Measurements from ENCODE around the gene CCDC102A. TPM values are rescaled to one million over a fixed set of nuclear protein-coding genes. Genes with fewer than 3 reads are reported as not detected.

Gene CCDC102A
- total and polyA plus RNA-seq, 2 of the 13 experiments (the other 11 are each of a cell fraction or from before 2014, with no cell fraction given) = 2.1 to 2.8 TPM

- TF ChIP-seq NONO (IDR thresholded peaks at IDR 0.05) (no peak), NONO (CRISPR knock-in tag; conservative IDR thresholded peaks at IDR 0.05) (peak; percentile 97), THAP8 (CRISPR knock-in tag; IDR thresholded peaks at IDR 0.05; ENCODE audit: borderline replicate concordance) (0 out of 2 replicates have a peak, but pooled peaks have one; percentile 58), HNRNPH1 (optimal IDR thresholded peaks at IDR 0.05; ENCODE audit: low read depth, low read length) (no peak), SOX13 (IDR thresholded peaks at IDR 0.05) (0 out of 2 replicates have a peak, but pooled peaks have one; percentile 47), SOX13 (CRISPR knock-in tag; conservative IDR thresholded peaks at IDR 0.05 in 1 of 2, IDR thresholded peaks at IDR 0.05 in 1 of 2) (peak in 1 of 2 experiments; percentile 75; a peak in 2 of 4 replicates), FOSL2 (CRISPR knock-in tag; IDR thresholded peaks at IDR 0.05) (peak; percentile 78), ZNF446 (CRISPR knock-in tag; IDR thresholded peaks at IDR 0.05) (no peak), ZMYM3 (CRISPR knock-in tag; IDR thresholded peaks at IDR 0.05) (peak; percentile 81), ZNF296 (CRISPR knock-in tag; conservative IDR thresholded peaks at IDR 0.05) (0 out of 2 replicates have a peak, but pooled peaks have one; percentile 52), ZNF775 (CRISPR knock-in tag; IDR thresholded peaks at IDR 0.05; ENCODE audit: borderline replicate concordance) (no peak), MXD1 (CRISPR knock-in tag; IDR thresholded peaks at IDR 0.05) (peak; percentile 65), GABPA (IDR thresholded peaks at IDR 0.05; ENCODE audit: low read depth, low read length) (peak; percentile 95), GABPA (CRISPR knock-in tag; IDR thresholded peaks at IDR 0.05; ENCODE audit: low read depth) (peak; percentile 99), MXD3 (CRISPR knock-in tag; IDR thresholded peaks at IDR 0.05) (peak; percentile 92), SAFB2 (CRISPR knock-in tag; IDR thresholded peaks at IDR 0.05; ENCODE audit: borderline replicate concordance, low read depth) (peak; percentile 95), CENPBD1 (CRISPR knock-in tag; IDR thresholded peaks at IDR 0.05; ENCODE audit: borderline replicate concordance, low read depth) (no peak), STAT5B (CRISPR knock-in tag; IDR thresholded peaks at IDR 0.05) (peak; percentile 87; the same call in 1 of the 2 replicates), TBX3 (IDR thresholded peaks at IDR 0.05; ENCODE audit: borderline replicate concordance) (no peak)
- TF ChIP-seq, protein P1, sequence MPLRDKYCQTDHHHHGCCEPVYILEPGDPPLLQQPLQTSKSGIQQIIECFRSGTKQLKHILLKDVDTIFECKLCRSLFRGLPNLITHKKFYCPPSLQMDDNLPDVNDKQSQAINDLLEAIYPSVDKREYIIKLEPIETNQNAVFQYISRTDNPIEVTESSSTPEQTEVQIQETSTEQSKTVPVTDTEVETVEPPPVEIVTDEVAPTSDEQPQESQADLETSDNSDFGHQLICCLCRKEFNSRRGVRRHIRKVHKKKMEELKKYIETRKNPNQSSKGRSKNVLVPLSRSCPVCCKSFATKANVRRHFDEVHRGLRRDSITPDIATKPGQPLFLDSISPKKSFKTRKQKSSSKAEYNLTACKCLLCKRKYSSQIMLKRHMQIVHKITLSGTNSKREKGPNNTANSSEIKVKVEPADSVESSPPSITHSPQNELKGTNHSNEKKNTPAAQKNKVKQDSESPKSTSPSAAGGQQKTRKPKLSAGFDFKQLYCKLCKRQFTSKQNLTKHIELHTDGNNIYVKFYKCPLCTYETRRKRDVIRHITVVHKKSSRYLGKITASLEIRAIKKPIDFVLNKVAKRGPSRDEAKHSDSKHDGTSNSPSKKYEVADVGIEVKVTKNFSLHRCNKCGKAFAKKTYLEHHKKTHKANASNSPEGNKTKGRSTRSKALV (CRISPR knock-in tag; IDR thresholded peaks at IDR 0.05) = 0 out of 2 replicates have a peak, but pooled peaks have one; percentile 73
- TF ChIP-seq, protein P2, sequence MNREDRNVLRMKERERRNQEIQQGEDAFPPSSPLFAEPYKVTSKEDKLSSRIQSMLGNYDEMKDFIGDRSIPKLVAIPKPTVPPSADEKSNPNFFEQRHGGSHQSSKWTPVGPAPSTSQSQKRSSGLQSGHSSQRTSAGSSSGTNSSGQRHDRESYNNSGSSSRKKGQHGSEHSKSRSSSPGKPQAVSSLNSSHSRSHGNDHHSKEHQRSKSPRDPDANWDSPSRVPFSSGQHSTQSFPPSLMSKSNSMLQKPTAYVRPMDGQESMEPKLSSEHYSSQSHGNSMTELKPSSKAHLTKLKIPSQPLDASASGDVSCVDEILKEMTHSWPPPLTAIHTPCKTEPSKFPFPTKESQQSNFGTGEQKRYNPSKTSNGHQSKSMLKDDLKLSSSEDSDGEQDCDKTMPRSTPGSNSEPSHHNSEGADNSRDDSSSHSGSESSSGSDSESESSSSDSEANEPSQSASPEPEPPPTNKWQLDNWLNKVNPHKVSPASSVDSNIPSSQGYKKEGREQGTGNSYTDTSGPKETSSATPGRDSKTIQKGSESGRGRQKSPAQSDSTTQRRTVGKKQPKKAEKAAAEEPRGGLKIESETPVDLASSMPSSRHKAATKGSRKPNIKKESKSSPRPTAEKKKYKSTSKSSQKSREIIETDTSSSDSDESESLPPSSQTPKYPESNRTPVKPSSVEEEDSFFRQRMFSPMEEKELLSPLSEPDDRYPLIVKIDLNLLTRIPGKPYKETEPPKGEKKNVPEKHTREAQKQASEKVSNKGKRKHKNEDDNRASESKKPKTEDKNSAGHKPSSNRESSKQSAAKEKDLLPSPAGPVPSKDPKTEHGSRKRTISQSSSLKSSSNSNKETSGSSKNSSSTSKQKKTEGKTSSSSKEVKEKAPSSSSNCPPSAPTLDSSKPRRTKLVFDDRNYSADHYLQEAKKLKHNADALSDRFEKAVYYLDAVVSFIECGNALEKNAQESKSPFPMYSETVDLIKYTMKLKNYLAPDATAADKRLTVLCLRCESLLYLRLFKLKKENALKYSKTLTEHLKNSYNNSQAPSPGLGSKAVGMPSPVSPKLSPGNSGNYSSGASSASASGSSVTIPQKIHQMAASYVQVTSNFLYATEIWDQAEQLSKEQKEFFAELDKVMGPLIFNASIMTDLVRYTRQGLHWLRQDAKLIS (CRISPR knock-in tag; IDR thresholded peaks at IDR 0.05) = peak; percentile 58; the same call in 1 of the 2 replicates
Observed at GRCh38 chr16:57462209-57462977, 74.0 kb downstream of the CCDC102A start, which contains the start of gene POLR2C (continued).

Measured in HepG2 (cell line).